Mesendoderm (in vitro differentiated cells): ENCODE measurements around the gene YIPF2.

Source experiments
- DNase-seq: peaks from one replicate; pipeline ENCODE4 v3.0.0; 2013
- H2AK5ac ChIP-seq: 2 replicates; pipeline ENCODE4 v1.6.1; 2013; ENCODE audit warnings: low read length, inconsistent platforms
- H2BK120ac ChIP-seq: 2 replicates; pipeline ENCODE4 v1.6.1; 2013; ENCODE audit warnings: low read depth, mild to moderate bottlenecking, low read length, moderate library complexity, mixed read lengths
- H2BK15ac ChIP-seq: replicated peaks from 2 replicates; pipeline ENCODE4 v1.6.1; 2013; ENCODE audit warnings: low read depth, mild to moderate bottlenecking, moderate library complexity
- H2BK5ac ChIP-seq: 2 replicates; pipeline ENCODE4 v1.6.1; 2013; ENCODE audit warnings: low read length, inconsistent platforms
- H3K18ac ChIP-seq: 2 replicates; pipeline ENCODE4 v1.6.1; 2013; ENCODE audit warnings: mild to moderate bottlenecking, low read length, mixed read lengths
- H3K23ac ChIP-seq: one replicate; pipeline ENCODE4 v1.6.1; 2013; ENCODE audit warnings: low read length
- H3K27ac ChIP-seq: 2 replicates; pipeline ENCODE4 v1.5.1; 2013; ENCODE audit warnings: low read depth, mild to moderate bottlenecking, inconsistent platforms, low read length, moderate library complexity
- H3K27me3 ChIP-seq: 2 replicates; pipeline ENCODE4 v1.6.1; 2013; ENCODE audit warnings: low read length, control low read depth, mild to moderate bottlenecking, inconsistent platforms; ENCODE audit not compliant: insufficient read depth, poor library complexity
- H3K36me3 ChIP-seq: 2 replicates; pipeline ENCODE4 v1.6.1; 2013; ENCODE audit warnings: low read length, inconsistent platforms; ENCODE audit not compliant: control insufficient read depth, insufficient read depth
- H3K4ac ChIP-seq: one replicate; pipeline ENCODE4 v1.6.1; 2013; ENCODE audit warnings: low read depth, mild to moderate bottlenecking, low read length, moderate library complexity
- H3K4me1 ChIP-seq: 2 replicates; pipeline ENCODE4 v1.6.1; 2013; ENCODE audit warnings: low read depth, low read length, inconsistent platforms; ENCODE audit not compliant: control insufficient read depth
- H3K4me2 ChIP-seq: 2 replicates; pipeline ENCODE4 v1.6.1; 2013; ENCODE audit warnings: low read length
- H3K4me3 ChIP-seq: 2 replicates; pipeline ENCODE4 v1.5.1; 2013; ENCODE audit warnings: mild to moderate bottlenecking, low read length
- H3K56ac ChIP-seq: one replicate; pipeline ENCODE4 v1.6.1; 2013; ENCODE audit warnings: low read length
- H3K79me1 ChIP-seq: 2 replicates; pipeline ENCODE4 v1.6.1; 2013; ENCODE audit warnings: low read length, inconsistent platforms
- H3K79me2 ChIP-seq: 2 replicates; pipeline ENCODE4 v1.6.1; 2013; ENCODE audit warnings: mild to moderate bottlenecking, low read length; ENCODE audit not compliant: control insufficient read depth, insufficient read depth
- H3K9ac ChIP-seq: 2 replicates; pipeline ENCODE4 v1.6.1; 2013; ENCODE audit warnings: low read length, inconsistent platforms
- H4K5ac ChIP-seq: one replicate; pipeline ENCODE4 v1.6.1; 2013; ENCODE audit warnings: low read length
- H4K8ac ChIP-seq: one replicate; pipeline ENCODE4 v1.6.1; 2013; ENCODE audit warnings: low read depth, mild to moderate bottlenecking, control low read depth, low read length, moderate library complexity
- WGBS: extraction: QIAGEN DNeasy Blood & Tissue Kit; methylation state at CpG from one replicate; pipeline ENCODE4 v1.1.7; 2013; ENCODE audit warnings: low lambda C conversion rate, missing lambda C conversion rate; ENCODE audit not compliant: insufficient coverage; ENCODE audit errors: extremely low coverage; 5-methylcytosine and 5-hydroxymethylcytosine counted together

The YIPF2 gene

GRCh38 chr19:10908380-10908960, 20.0 kb downstream of the YIPF2 start:
- no CpG with 5 or more reads among the region's 17 CpGs for WGBS
- Histone ChIP-seq H3K79me2 (no peaks in the 10 kb centered on the region), H2BK120ac (no peak overlapping the region), H3K4me3 (no peak overlapping the region), H2AK5ac (no peak overlapping the region), H3K79me1 (peaks cover 10% of the 10 kb centered on the region), H2BK5ac (no peak overlapping the region), H3K4me2 (no peak overlapping the region), H4K5ac (no peak overlapping the region), H2BK15ac (no peak overlapping the region), H3K4ac (no peak overlapping the region), H3K9ac (no peak overlapping the region), H3K18ac (no peak overlapping the region), H3K23ac (no peak overlapping the region), H3K36me3 (peaks cover 5% of the 10 kb centered on the region), H3K56ac (no peak overlapping the region), H3K4me1 (no peaks in the 10 kb centered on the region), H3K27me3 (no peaks in the 10 kb centered on the region), H3K27ac (no peak overlapping the region), H4K8ac (no peak overlapping the region)
- DNase-seq: no peak

GRCh38 chr19:10907925-10908324, 20.5 kb downstream of the YIPF2 start:
- H4K8ac ChIP-seq: no peak overlapping the region
- H3K79me2 ChIP-seq: peaks cover 2% of the 10 kb centered on the region
- H3K36me3 ChIP-seq: peaks cover 5% of the 10 kb centered on the region

GRCh38 chr19:10899151-10899653, 29.2 kb downstream of the YIPF2 start:
- Histone ChIP-seq H4K5ac (no peak overlapping the region), H3K79me1 (peaks cover 19% of the 10 kb centered on the region), H2BK5ac (no peak overlapping the region), H3K56ac (no peak overlapping the region), H3K23ac (no peak overlapping the region), H2BK15ac (no peak overlapping the region), H2BK120ac (no peak overlapping the region), H2AK5ac (no peak overlapping the region), H3K79me2 (peaks cover 26% of the 10 kb centered on the region), H3K27ac (no peak overlapping the region), H3K27me3 (no peaks in the 10 kb centered on the region), H3K4me3 (no peak overlapping the region), H4K8ac (no peak overlapping the region), H3K4me2 (no peak overlapping the region), H3K4ac (no peak overlapping the region), H3K4me1 (no peaks in the 10 kb centered on the region), H3K18ac (no peak overlapping the region), H3K36me3 (no peaks in the 10 kb centered on the region), H3K9ac (no peak overlapping the region)
- DNase-seq: no peak
- no CpG with 5 or more reads among the region's 10 CpGs for WGBS

More at GRCh38 chr19:10907925-10908324, 20.5 kb downstream of the YIPF2 start:
- H3K4me1 ChIP-seq: no peaks in the 10 kb centered on the region
- H4K5ac ChIP-seq: no peak overlapping the region
- H3K23ac ChIP-seq: no peak overlapping the region
- WGBS: no CpG with 5 or more reads among the region's 14 CpGs
- DNase-seq: no peak
- H2BK15ac ChIP-seq: no peak overlapping the region
- H3K4me2 ChIP-seq: no peak overlapping the region
- no peak overlapping the region for H3K18ac ChIP-seq
- H3K4ac ChIP-seq: no peak overlapping the region
- no peak overlapping the region for H3K27ac ChIP-seq
- no peak overlapping the region for H2BK120ac ChIP-seq
- no peak overlapping the region for H2BK5ac ChIP-seq
- no peak overlapping the region for H3K9ac ChIP-seq
- H2AK5ac ChIP-seq: no peak overlapping the region
- no peak overlapping the region for H3K4me3 ChIP-seq
- no peaks in the 10 kb centered on the region for H3K27me3 ChIP-seq
- H3K56ac ChIP-seq: no peak overlapping the region
- H3K79me1 ChIP-seq: peaks cover 10% of the 10 kb centered on the region

GRCh38 chr19:10898633-10899032, 29.8 kb downstream of the YIPF2 start:
- WGBS: no CpG with 5 or more reads among the region's 10 CpGs
- no peak overlapping the region for H4K8ac ChIP-seq
- H2AK5ac ChIP-seq: no peak overlapping the region
- no peak overlapping the region for H3K4me3 ChIP-seq
- H3K4me2 ChIP-seq: no peak overlapping the region
- H3K79me2 ChIP-seq: peaks cover 29% of the 10 kb centered on the region
- H3K4ac ChIP-seq: no peak overlapping the region
- peaks cover 21% of the 10 kb centered on the region for H3K79me1 ChIP-seq
- H3K4me1 ChIP-seq: no peaks in the 10 kb centered on the region
- no peaks in the 10 kb centered on the region for H3K36me3 ChIP-seq
- DNase-seq: no peak
- H3K27me3 ChIP-seq: no peaks in the 10 kb centered on the region
- no peak overlapping the region for H2BK5ac ChIP-seq
- no peak overlapping the region for H3K9ac ChIP-seq
- no peak overlapping the region for H3K56ac ChIP-seq
- no peak overlapping the region for H3K18ac ChIP-seq
- no peak overlapping the region for H2BK15ac ChIP-seq
- H3K23ac ChIP-seq: peak overlapping the region; percentile 98
- no peak overlapping the region for H3K27ac ChIP-seq
- H2BK120ac ChIP-seq: no peak overlapping the region
- no peak overlapping the region for H4K5ac ChIP-seq

- Histone ChIP-seq H3K27ac (no peak overlapping the region), H2BK15ac (no peak overlapping the region), H3K9ac (no peak overlapping the region), H3K4me1 (no peaks in the 10 kb centered on the region), H4K8ac (no peak overlapping the region), H3K79me1 (peaks cover 23% of the 10 kb centered on the region), H3K23ac (no peak overlapping the region), H2BK120ac (no peak overlapping the region), H3K27me3 (no peaks in the 10 kb centered on the region), H3K56ac (no peak overlapping the region), H3K4me2 (no peak overlapping the region), H3K79me2 (peaks cover 33% of the 10 kb centered on the region), H2AK5ac (no peak overlapping the region), H3K4ac (no peak overlapping the region), H4K5ac (no peak overlapping the region), H3K18ac (no peak overlapping the region), H3K36me3 (no peaks in the 10 kb centered on the region), H2BK5ac (no peak overlapping the region), H3K4me3 (no peak overlapping the region)
- WGBS: no CpG with 5 or more reads among the region's 7 CpGs
- no peak for DNase-seq
Observed at GRCh38 chr19:10896851-10897526, 31.4 kb downstream of the YIPF2 start.
